ENCODE results near the gene CLNK.

The CLNK gene

DNA sequence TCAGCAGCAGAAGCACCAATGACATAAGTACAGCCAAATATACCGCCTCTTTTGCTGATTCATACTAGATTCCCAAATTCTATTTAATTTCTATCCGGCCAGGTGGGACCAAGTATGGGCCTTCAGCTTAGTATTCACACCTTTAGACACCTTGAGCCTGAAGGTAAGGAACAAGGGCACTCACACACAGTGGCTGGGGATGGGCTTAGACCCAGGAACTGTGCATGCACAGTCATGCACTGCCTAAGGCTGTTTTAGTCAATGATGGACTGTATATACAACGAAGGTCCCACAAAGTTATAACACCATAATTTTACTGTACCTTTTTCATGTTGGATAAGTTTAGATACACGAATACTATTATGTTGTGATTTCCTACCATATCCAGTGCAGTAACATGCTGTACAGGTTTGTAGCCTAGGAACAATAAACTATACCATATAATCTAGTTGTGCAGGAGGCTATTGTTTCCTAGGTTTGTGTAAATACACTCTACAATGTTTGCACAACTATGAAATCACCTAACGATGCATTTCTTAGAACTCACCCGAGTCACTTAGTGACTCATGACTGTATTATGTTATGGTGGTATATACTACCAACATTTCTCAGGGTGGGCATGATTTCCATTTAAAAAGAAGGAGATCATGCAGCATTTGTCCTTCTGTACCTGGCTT is 9.7 kb upstream of the CLNK start:
- H3K4me3 Mint-ChIP-seq, result no peak overlapping the region
- H3K36me3 Mint-ChIP-seq (ENCODE audit: low read depth), result no peaks in the 10 kb centered on the region
- no peaks in the 10 kb centered on the region for H3K27me3 Mint-ChIP-seq (ENCODE audit: low read depth)
- peaks cover 9% of the 10 kb centered on the region for H3K4me1 Mint-ChIP-seq (ENCODE audit: low read depth)
- H3K27ac Mint-ChIP-seq, result no peak overlapping the region
- peaks cover 6% of the 10 kb centered on the region for H3K9me3 Mint-ChIP-seq
- DNase-seq (ENCODE audit: low spot score), result no peak

DNA sequence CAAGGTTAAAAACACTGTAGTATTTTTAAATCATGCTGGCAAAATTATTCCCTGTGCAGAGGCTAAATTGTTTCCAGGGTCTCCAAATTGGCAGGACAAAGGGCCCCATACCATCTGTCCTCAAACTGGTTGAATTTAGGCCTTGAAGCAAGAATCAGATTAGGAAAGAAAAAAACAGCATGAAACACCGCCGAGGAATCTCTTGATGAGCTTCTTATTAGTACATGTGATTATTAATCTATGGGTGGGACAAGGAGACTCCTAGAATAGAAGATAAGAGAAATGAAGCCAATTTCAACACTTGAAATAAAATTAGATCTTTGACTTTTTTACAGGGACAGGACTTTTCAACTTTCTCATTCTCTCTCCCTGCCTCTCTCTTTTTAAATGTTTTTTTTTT is 7.1 kb upstream of the CLNK start:
- H3K36me3 Mint-ChIP-seq (ENCODE audit: low read depth), result no peaks in the 10 kb centered on the region
- H3K4me1 Mint-ChIP-seq (ENCODE audit: low read depth), result peaks cover 9% of the 10 kb centered on the region
- H3K27me3 Mint-ChIP-seq (ENCODE audit: low read depth), result no peaks in the 10 kb centered on the region
- no peak overlapping the region for H3K4me3 Mint-ChIP-seq
- no peaks in the 10 kb centered on the region for H3K9me3 Mint-ChIP-seq
- DNase-seq (ENCODE audit: low spot score), result no peak
- H3K27ac Mint-ChIP-seq, result no peak overlapping the region

- DNase-seq (ENCODE audit: low spot score), result no peak
- Mint-ChIP-seq H3K4me1 (ENCODE audit: low read depth) (peaks cover 6% of the 10 kb centered on the region), H3K36me3 (ENCODE audit: low read depth) (no peaks in the 10 kb centered on the region), H3K27me3 (ENCODE audit: low read depth) (no peaks in the 10 kb centered on the region), H3K27ac (no peak overlapping the region), H3K4me3 (no peak overlapping the region), H3K9me3 (no peaks in the 10 kb centered on the region)
Measured at GRCh38 chr4:10690185-10690907, 5.8 kb upstream of the CLNK start.

DNA sequence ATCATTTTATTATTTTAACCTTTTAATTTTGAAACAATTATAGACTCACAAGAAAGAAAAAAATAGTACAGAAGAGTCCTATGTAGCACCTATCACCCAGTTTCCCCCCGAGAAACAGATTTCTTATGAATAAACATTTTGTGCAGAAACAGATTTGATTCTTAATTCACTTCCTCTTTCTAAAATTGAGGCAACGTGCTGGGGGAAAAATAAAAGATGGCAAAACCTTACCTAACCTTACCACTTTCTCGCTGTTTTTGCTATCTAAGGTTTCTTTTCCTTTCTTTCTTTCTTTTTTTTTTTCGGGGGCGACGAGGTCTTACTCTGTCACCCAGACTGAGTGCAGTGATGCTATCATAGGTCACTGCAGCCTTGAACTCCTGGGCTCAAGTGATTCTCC is 4.3 kb upstream of the CLNK start:
- Mint-ChIP-seq H3K27ac (no peak overlapping the region), H3K27me3 (ENCODE audit: low read depth) (no peaks in the 10 kb centered on the region), H3K4me3 (no peak overlapping the region)

DNA sequence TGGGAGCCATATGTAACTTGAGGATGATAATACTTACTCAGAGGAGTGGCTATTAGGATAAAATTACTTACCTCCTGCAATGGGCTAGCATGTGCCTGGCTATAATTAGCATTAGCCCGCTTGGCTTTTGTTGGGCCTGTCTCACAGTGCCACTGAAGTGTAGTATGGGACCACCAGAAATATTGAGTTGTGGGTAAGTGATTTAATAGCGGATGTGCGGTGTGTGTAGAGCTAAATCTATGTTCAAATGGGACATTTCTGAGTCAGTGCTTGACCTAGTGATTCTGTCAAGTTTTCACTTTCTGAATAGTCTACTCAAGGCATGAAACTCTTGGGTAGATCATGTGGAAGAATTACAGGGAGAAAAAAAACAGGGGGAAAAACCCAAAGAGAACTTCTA is 3.5 kb upstream of the CLNK start:
- no peaks in the 10 kb centered on the region for H3K9me3 Mint-ChIP-seq
- peaks cover 12% of the 10 kb centered on the region for H3K4me1 Mint-ChIP-seq (ENCODE audit: low read depth)

More for the DNA sequence above, 4.3 kb upstream of the CLNK start:
- Mint-ChIP-seq H3K4me1 (ENCODE audit: low read depth) (peaks cover 9% of the 10 kb centered on the region), H3K36me3 (ENCODE audit: low read depth) (no peaks in the 10 kb centered on the region), H3K9me3 (no peaks in the 10 kb centered on the region)
- DNase-seq (ENCODE audit: low spot score), result no peak

DNA sequence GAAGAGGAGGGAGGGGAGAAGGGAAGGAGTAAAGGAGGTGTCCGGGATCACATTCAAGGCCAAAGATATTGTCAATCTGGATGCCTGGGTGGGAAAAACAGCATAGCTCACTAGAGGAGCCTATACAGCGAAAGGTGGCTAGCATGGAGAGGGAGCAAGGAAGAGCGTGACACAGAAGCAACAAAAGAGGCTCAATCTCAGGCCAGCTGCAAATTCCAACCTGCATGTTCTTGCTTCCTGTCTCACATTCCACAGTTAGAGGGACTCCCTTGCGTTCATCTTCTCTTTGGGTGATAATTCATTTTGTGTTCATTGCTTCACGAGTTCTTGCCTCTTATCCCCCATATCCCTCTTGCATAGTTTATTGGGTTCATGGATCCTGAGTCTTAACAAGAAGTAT is 3.0 kb upstream of the CLNK start:
- Mint-ChIP-seq H3K4me1 (ENCODE audit: low read depth) (peaks cover 13% of the 10 kb centered on the region), H3K4me3 (no peak overlapping the region), H3K9me3 (no peaks in the 10 kb centered on the region), H3K36me3 (ENCODE audit: low read depth) (no peaks in the 10 kb centered on the region), H3K27me3 (ENCODE audit: low read depth) (no peaks in the 10 kb centered on the region), H3K27ac (no peak overlapping the region)
- no peak for DNase-seq (ENCODE audit: low spot score)

More for the DNA sequence above, 3.5 kb upstream of the CLNK start:
- no peak for DNase-seq (ENCODE audit: low spot score)
- no peak overlapping the region for H3K27ac Mint-ChIP-seq
- no peak overlapping the region for H3K4me3 Mint-ChIP-seq
- H3K36me3 Mint-ChIP-seq (ENCODE audit: low read depth), result no peaks in the 10 kb centered on the region
- no peaks in the 10 kb centered on the region for H3K27me3 Mint-ChIP-seq (ENCODE audit: low read depth)

GRCh38 chr4:10682397-10682796 is 2.2 kb downstream of the CLNK start:
- H3K4me1 Mint-ChIP-seq (ENCODE audit: low read depth), result peaks cover 17% of the 10 kb centered on the region
- no peak for DNase-seq (ENCODE audit: low spot score)
- peaks cover 4% of the 10 kb centered on the region for H3K36me3 Mint-ChIP-seq (ENCODE audit: low read depth)
- no peak overlapping the region for H3K27ac Mint-ChIP-seq
- H3K27me3 Mint-ChIP-seq (ENCODE audit: low read depth), result no peaks in the 10 kb centered on the region
- H3K9me3 Mint-ChIP-seq, result peaks cover 11% of the 10 kb centered on the region
- no peak overlapping the region for H3K4me3 Mint-ChIP-seq

DNA sequence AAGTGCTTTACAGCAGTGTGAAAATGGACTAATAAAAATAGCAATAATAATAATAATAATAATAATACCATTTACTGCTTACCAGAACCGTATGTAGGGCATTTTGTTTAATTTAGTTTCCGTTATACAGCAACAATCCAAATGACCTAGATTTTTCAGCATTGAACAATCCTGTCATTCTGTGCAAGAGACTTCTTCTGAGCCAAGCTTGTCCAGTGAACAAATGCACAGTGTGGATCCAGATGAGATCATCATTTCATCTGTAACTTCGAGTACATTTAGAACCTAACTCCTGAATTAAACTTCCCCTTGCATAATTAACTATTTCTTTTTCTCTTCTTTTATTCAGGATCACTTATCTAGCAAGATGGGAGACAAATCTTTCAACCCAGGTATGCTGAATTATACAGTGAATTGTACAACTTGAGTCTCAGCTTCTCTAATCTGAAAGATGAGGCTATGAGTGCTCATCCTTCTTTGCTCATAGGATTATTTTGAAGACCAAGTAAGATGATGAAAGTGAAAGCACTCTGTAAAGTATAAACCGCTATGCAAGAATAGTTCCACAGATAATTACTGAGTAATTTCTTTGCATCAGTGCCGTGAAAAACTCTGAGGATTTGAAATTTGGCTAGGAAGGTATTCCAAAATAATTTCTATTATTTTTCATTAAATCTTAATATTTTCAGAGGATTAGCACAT is 6.6 kb downstream of the CLNK start:
- H3K9me3 Mint-ChIP-seq, result peaks cover 34% of the 10 kb centered on the region
- H3K27ac Mint-ChIP-seq, result no peak overlapping the region
- peaks cover 35% of the 10 kb centered on the region for H3K4me1 Mint-ChIP-seq (ENCODE audit: low read depth)
- H3K4me3 Mint-ChIP-seq, result peak overlapping the region; percentile 4
- peaks cover 11% of the 10 kb centered on the region for H3K36me3 Mint-ChIP-seq (ENCODE audit: low read depth)
- DNase-seq (ENCODE audit: low spot score), result no peak
- no peaks in the 10 kb centered on the region for H3K27me3 Mint-ChIP-seq (ENCODE audit: low read depth)

- Mint-ChIP-seq H3K27me3 (ENCODE audit: low read depth) (no peaks in the 10 kb centered on the region), H3K27ac (peak overlapping the region; percentile 77), H3K4me3 (peak overlapping the region; percentile 51), H3K36me3 (ENCODE audit: low read depth) (peaks cover 11% of the 10 kb centered on the region), H3K9me3 (peaks cover 32% of the 10 kb centered on the region), H3K4me1 (ENCODE audit: low read depth) (peaks cover 55% of the 10 kb centered on the region)
- peak; percentile 13 for DNase-seq (ENCODE audit: low spot score)
Measured at GRCh38 chr4:10673817-10674369, 10.7 kb downstream of the CLNK start.

DNA sequence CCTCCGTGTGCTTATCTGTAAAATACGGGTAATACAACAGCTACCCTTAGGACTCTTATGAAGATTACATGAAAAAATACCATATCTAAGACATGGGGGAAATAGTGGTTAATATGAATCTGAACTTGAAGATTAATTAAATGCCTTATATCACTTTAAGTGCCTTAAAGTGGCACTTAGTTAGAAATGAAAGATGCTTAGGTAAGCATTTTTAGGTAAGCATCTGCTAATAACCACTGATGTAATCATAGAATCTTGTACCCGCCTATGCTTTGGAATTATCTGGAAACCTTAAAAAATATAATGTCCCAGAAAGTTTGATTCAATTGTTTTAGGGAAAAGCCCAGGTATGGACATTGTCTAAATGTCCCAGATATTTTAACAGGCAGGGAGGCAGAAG is 12.2 kb downstream of the CLNK start:
- H3K36me3 Mint-ChIP-seq (ENCODE audit: low read depth), result peaks cover 7% of the 10 kb centered on the region
- DNase-seq (ENCODE audit: low spot score), result no peak
- H3K9me3 Mint-ChIP-seq, result peaks cover 22% of the 10 kb centered on the region
- peak overlapping the region; percentile 54 for H3K4me3 Mint-ChIP-seq
- no peaks in the 10 kb centered on the region for H3K27me3 Mint-ChIP-seq (ENCODE audit: low read depth)
- peak overlapping the region; percentile 93 for H3K27ac Mint-ChIP-seq
- peaks cover 53% of the 10 kb centered on the region for H3K4me1 Mint-ChIP-seq (ENCODE audit: low read depth)

DNA sequence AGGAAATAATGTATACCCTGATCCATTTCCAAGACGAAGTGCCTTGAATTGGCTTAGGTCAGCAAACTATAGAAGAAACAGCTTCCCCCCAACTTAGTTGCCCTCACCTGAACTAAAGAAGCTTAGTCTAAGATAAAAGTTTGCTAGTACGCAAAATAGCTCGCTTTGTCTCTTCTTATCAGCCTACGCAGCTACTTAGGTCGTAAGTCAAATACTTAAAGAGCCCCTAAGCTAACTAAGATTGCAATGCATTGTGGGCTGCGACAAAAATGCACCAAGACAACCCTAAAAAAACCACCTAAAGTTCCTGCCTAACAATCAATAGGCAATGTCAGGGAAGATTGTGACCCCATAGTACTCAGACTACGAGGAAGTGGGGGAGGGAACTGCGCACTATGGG is 12.8 kb downstream of the CLNK start:
- Mint-ChIP-seq H3K27me3 (ENCODE audit: low read depth) (no peaks in the 10 kb centered on the region), H3K9me3 (peaks cover 16% of the 10 kb centered on the region), H3K27ac (peak overlapping the region; percentile 93), H3K4me1 (ENCODE audit: low read depth) (peaks cover 47% of the 10 kb centered on the region), H3K4me3 (peak overlapping the region; percentile 54), H3K36me3 (ENCODE audit: low read depth) (peaks cover 7% of the 10 kb centered on the region)
- no peak for DNase-seq (ENCODE audit: low spot score)

GRCh38 chr4:10671366-10671765 is 13.2 kb downstream of the CLNK start:
- Mint-ChIP-seq H3K27me3 (ENCODE audit: low read depth) (no peaks in the 10 kb centered on the region), H3K27ac (peak overlapping the region; percentile 93), H3K4me1 (ENCODE audit: low read depth) (peaks cover 45% of the 10 kb centered on the region), H3K9me3 (peaks cover 13% of the 10 kb centered on the region), H3K36me3 (ENCODE audit: low read depth) (peaks cover 7% of the 10 kb centered on the region), H3K4me3 (peak overlapping the region; percentile 54)
- peak; percentile 64 for DNase-seq (ENCODE audit: low spot score)

- Mint-ChIP-seq H3K4me1 (ENCODE audit: low read depth) (peaks cover 43% of the 10 kb centered on the region), H3K36me3 (ENCODE audit: low read depth) (peaks cover 2% of the 10 kb centered on the region), H3K27ac (no peak overlapping the region)
Measured at GRCh38 chr4:10670321-10670720, 14.2 kb downstream of the CLNK start.

More at GRCh38 chr4:10670321-10670720, 14.2 kb downstream of the CLNK start:
- Mint-ChIP-seq H3K27me3 (ENCODE audit: low read depth) (no peaks in the 10 kb centered on the region), H3K4me3 (no peak overlapping the region), H3K9me3 (peaks cover 7% of the 10 kb centered on the region)
- no peak for DNase-seq (ENCODE audit: low spot score)

Measured in T-helper 2 cell treated with Interferon-gamma antibody and Interleukin-4, amounts not matched to agents 5 μg/mL and 100 μg/mL, for 36 hours (primary cell).